Measurements from ENCODE around the gene JAZF1. TPM values are rescaled to one million over a fixed set of nuclear protein-coding genes. Genes with fewer than 3 reads are reported as not detected.
"Not testable (repeated sequence)": the region's sequence is repeated elsewhere in the genome, so short reads cannot be mapped to it uniquely, and the experiment has no call there.

JAZF1 gene
- total RNA-seq, 1 experiment from 2014 or later, result 18.8 TPM

DNA sequence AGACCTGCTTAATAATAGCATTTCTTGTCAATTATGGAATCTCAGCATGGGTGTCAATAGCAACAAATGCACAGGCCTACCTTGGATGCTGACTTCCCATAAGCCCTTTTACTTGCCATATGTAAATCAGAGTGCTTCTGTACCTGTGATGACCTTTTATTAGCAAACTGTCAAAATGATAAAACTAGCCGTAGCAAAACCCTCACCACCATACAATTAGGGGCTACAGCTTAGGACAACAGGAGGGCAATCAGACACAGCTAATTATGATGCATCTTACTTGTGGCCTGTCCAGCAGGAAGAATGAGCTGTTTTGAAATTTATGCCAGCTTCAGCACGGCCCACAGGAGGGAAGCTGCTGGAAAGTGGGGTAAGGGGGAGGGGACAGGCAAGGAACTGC, 239.1 kb downstream of the JAZF1 start:
- DNase-seq (ENCODE audit: low spot score), result no peak

DNA sequence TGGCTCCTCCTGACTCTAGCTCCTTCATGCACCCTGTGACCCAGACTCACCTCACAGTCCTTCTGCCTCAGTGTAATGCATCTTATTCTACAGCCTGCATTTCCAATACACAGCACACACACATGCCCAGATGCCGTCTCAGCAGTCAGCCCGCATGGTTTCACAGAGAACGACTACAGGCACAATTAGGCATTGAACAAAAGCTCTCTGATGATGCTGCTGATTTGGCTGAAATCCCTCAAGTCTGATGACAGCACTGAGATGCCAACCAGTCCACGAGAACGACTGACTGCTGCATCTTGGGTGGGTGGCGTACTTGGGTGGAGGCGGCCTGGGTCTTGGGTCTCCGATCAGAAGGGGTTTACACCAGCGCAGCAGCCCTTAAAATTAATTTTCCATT, 240.3 kb downstream of the JAZF1 start:
- DNase-seq (ENCODE audit: low spot score), result no peak

- no peak for DNase-seq (ENCODE audit: low spot score)
Observed at GRCh38 chr7:27939893-27940292, 240.7 kb downstream of the JAZF1 start.

- no peak for DNase-seq (ENCODE audit: low spot score)
Observed at GRCh38 chr7:27936768-27937102, 243.9 kb downstream of the JAZF1 start.

DNA sequence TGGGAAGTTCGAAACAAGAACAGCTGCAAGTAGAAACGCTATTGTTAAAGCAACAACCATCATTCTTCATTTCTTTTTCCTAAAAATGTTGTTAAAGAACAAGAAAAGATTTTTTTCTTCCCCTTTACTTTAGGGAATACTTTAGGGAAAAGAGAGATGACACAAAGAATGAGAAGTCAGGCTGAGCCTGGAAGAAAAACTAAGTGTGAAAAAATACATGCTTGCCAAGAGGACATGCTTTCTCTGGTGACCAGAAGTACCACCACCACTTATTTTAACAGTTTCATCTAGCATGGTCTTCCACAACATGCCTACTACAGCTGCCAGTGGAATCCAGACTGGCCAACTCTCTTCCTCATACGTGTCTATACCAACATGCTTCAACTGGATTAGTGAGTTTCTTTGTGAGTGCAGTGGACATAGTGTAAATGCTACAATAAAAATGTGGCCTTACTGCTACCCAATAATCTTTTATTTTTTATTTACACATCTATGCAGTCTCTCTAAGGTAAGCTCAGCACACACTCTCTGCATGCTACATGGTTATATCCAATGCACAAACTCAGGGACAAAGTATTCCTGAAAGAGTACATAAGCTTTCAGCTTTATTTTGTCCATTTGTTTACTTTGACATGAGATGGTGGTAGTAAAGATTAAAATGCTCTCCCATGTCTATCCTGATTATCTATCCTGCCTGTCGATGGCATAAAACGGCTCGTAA, 244.4 kb downstream of the JAZF1 start:
- DNase-seq (ENCODE audit: low spot score), result no peak

DNA sequence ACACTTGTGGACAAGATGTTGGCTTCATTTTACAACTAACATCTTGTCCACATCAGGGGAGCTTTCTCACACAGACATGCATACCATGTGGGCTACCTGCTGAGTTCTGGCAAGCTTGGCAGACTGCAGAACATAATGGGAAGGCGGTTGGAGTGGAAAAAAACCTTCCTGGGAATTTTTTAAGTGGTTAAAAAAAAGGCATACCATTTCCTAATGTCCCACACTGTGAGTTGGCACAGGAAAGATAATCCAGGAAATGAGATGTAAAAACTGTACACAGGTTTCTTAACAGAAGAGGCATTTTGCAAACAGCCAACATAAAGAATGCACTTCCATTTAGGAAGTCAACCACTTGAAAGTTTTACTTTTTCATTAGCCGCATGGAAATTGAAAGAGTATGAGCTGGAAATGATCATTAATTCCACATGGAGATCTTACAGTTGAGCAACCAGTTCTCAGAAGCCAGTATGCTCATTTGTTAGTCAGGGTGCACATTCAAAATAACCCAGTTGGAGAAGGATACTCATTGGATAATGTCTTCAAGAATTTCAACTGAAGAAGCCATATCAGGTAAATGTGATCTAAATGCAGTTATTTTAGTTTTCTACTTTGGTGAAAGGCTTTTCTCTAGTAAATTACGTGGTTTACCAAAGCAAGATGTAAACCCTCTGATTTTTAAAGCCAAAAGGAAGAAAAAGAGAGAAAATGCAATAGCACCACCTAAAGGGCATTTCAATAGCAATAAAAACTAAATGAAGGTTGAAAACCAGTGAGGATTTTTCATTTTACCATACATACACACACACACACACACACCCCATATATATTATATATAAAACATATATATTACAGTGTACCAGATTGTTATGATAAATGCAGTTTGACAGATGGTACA, 246.7 kb downstream of the JAZF1 start:
- DNase-seq (ENCODE audit: low spot score), result peak; percentile 83

DNA sequence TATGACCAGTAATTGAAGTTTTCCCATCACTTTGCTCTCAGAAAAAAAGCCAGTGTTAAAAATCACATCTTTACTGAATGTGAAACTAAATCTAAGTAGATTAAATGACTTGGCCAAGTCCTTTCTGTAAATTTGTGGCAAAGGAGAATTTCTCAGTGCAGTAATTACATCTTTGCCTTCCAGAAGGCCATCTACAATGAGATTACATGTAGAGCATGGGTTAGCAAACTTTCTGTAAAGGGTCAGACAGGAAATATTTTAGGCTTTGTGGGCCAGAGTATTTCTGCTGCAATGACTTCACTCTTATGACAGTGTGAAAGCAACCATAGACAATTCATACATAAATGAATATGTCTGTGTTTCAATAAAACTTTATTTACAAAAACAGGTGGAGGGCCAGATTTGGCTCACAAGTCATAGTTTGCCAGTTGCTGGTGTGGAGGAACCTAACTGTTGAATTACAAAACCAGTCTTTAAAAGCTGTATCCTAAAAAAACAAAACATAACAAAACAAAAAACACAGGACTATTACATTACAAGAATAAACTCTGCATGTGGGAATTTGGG, 249.6 kb downstream of the JAZF1 start:
- DNase-seq (ENCODE audit: low spot score), result no peak

- no peak for DNase-seq (ENCODE audit: low spot score)
Observed at GRCh38 chr7:27929127-27929526, 251.5 kb downstream of the JAZF1 start.

GRCh38 chr7:27928001-27928400, 252.6 kb downstream of the JAZF1 start:
- DNase-seq (ENCODE audit: low spot score), result no peak

- DNase-seq (ENCODE audit: low spot score), result no peak
Observed at GRCh38 chr7:27925573-27926201, 254.9 kb downstream of the JAZF1 start.

- no peak for DNase-seq (ENCODE audit: low spot score)
Observed at GRCh38 chr7:27923642-27923980, 257.0 kb downstream of the JAZF1 start.

DNA sequence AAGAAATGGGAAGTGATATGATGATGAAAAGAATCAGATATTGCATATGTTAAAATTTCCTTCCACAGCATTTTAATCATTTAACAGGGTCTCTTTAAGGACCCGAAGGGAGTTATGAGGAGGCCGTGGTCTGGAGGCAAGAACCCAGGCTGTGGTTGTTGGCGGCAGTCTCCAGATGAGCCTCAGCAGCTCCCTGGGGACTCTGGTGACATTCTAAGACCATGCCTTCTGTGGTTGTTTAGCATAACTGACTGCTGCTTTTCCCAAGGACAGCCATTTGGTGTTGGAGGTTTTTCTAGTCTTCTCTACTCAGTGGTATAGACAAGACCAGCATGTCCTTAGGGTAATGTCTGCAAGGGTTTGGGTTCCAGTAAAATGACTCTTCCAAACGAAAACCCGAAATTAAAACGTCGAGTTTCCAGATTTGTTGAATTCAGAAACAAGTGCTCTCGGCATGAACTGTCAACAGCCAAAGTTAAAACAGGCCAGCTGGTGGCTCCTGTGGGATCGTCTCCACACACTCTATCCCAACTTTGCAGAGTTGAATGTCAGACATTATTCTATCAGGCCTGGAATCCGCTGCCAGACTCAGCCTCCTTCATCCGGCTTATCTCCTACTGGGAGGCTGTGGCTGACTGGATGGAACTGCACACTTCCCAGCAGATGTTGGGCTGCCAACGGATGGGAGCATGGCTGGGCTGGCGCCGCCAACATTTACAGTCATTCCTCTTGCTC, 257.5 kb downstream of the JAZF1 start:
- no peak for DNase-seq (ENCODE audit: low spot score)

- DNase-seq (ENCODE audit: low spot score), result not testable (repeated sequence)
Observed at GRCh38 chr7:27922389-27922788, 258.2 kb downstream of the JAZF1 start.

GRCh38 chr7:27921081-27921836, 259.3 kb downstream of the JAZF1 start:
- DNase-seq (ENCODE audit: low spot score), result peak; percentile 94

GRCh38 chr7:27920281-27920946, 260.2 kb downstream of the JAZF1 start:
- DNase-seq (ENCODE audit: low spot score), result peak; percentile 33

- DNase-seq (ENCODE audit: low spot score), result no peak
Observed at GRCh38 chr7:27918503-27918902, 262.1 kb downstream of the JAZF1 start.

DNA sequence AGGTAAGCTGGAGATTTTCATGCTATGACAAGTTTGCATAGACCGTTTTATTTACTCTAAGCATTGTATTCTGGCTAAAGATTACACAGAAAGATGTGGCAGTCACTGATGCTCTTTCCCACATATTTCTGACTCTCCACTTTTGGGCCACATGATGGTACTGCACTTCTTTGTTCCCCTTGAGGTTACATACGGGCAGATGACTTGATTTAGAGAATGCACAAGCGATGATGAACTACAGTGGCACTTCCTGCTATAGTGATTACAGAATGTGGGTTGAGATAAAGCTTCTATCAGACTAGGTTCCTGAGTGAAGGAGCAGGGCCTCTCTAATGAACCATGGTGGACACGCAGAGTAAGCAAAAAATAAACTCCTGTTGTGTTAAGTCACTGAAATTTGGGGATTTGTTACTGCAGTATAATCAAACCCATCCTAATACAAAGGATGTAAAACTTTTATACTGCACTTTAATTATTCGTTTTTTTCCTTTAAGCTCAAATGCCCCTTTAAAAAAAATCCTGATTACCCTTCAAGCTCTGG, 262.8 kb downstream of the JAZF1 start:
- peak; percentile 97 for DNase-seq (ENCODE audit: low spot score)

GRCh38 chr7:27917119-27917518, 263.5 kb downstream of the JAZF1 start:
- DNase-seq (ENCODE audit: low spot score), result no peak

DNA sequence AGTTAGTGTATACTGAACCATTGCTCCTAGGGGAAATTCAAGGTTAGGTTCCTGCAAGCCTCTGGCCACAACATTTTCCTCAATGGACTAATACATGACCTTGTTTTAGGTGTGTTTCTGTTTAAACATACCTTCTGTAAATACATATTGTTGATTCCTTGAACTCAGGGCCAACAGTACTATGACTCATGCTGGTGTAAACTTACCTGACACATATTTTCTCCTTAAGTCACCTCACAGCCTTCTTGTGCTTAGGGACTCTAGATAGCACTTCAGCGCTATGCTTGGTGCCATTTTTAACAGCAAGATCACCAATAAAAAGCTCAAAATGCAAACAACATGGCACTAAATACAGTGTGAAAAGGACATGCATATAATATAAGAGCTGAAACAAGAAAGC, 264.2 kb downstream of the JAZF1 start:
- DNase-seq (ENCODE audit: low spot score), result no peak

DNA sequence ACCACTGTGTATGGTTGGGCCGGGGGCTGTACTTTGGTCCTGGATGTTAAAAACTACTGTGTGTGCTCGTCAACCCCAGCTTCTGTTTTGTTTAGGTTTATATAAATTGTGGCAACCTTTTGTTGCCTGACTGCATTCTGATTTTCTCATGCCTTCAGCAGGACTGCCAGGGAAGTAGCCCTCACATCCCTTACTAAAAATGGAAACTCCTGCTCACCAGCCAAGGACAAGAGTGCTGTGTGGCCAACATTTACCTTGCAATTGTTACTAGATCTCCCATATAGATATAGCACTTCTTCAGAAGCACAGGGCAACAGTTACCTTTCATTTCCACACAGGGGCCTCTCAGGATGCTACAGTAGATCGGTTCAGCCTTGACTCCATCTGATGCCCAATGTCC, 266.2 kb downstream of the JAZF1 start:
- no peak for DNase-seq (ENCODE audit: low spot score)
